ENCODE data around the gene WWC1.

WWC1 gene

GRCh38 chr5:168443950-168444700 is 152.7 kb downstream of the WWC1 start:
- no peak for DNase-seq (ENCODE audit: low read depth in 2 of 2)

GRCh38 chr5:168446983-168447619 is 155.7 kb downstream of the WWC1 start:
- DNase-seq (ENCODE audit: low read depth in 2 of 2), result no peak

DNA sequence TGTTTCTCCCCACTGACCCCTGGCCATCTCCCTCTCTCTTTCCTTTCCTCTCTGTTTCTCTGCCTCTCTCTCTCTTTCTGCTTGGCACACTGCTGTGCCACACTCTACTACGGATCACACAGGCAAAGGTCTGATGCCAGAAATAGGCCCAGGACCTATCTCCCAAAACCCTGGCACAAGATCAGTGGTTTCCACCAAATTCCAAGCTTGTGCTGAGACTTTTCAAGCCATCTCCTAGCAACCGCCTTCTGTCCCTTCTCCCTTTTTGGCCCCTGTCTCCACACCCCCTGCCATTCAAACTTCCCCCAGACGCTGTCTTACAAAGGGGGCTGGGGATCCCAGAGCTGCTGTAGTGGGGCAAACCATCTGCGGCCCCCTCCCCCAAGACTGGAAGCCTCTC is 156.4 kb downstream of the WWC1 start:
- DNase-seq (ENCODE audit: low read depth in 2 of 2), result no peak

DNA sequence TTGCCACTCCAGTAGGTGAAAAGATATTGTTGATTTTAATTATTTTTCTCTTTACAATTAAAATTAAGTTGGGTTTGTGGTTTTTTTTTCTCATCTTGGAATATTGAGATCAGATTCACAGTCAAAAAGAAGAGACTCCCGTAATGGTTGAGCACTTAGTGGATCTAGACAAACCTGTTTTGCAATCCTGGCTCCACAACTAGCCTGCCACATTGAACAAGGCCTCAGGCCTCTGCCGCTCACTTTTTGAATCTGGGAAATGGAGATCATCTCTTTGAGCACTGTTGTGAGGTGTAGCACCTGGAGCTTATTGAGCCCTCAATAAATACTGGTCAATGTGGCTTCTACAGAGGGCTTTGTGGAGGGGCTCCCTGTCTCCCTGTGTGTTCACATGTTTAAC is 157.7 kb downstream of the WWC1 start:
- no peak for DNase-seq (ENCODE audit: low read depth in 2 of 2)

DNA sequence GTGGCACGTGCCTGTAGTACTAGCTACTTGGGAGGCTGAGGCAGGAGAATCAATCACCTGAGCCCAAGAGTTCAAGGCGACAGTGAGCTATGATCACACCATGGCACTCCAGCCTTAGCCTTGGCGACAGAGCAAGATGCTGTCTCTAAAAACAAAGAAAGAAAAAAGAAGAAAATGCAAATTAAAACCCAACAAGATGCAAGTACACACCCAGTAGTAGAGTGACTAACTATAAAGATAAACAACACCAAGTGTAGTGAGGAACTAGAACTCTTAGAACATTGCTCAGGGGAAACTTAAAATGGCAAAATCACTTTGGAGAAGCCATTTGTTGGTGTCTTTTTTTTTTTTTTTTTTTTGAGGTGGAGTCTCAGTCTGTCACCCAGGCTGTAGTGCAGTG is 160.1 kb downstream of the WWC1 start:
- no peak for DNase-seq (ENCODE audit: low read depth in 2 of 2)

DNA sequence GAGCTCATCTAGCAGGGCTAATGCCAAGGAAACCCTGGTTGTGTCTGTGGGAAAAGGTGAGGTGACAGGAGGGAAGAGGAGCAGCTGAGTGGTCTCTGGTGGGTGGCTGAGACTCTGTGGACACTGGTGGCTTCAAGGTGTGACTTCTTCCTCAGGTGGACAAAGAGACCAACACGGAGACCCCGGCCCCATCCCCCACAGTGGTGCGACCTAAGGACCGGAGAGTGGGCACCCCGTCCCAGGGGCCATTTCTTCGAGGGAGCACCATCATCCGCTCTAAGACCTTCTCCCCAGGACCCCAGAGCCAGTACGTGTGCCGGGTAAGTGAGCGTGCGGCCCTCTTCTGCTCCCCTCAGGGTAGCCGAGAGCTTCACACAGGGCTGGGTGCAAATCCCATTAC is 163.8 kb downstream of the WWC1 start:
- DNase-seq (ENCODE audit: low read depth in 2 of 2), result no peak

GRCh38 chr5:168457542-168457941 is 166.1 kb downstream of the WWC1 start:
- no peak for DNase-seq (ENCODE audit: low read depth in 2 of 2)

- no peak for DNase-seq (ENCODE audit: low read depth in 2 of 2)
Observed at GRCh38 chr5:168460606-168461005, 169.2 kb downstream of the WWC1 start.

DNA sequence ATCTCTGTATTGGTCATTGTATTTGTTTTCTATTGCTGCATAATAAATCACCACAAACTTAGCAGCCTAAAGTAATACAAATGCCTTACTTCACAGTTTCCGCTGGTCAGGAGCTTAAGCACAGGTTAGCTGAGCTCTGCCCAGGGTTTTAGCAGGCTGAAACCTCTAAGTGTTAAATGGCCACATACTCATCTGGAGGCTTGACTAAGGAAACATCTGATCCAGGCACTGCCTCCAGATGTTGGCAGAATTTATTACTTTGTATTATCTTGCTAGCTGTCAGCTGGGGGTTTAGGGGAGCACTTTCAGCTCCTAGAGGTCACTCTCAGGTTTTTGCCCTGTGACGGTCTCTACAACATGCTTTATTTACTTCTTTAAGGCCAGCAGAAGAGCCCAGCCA is 171.6 kb downstream of the WWC1 start:
- DNase-seq (ENCODE audit: low read depth in 2 of 2), result no peak

DNA sequence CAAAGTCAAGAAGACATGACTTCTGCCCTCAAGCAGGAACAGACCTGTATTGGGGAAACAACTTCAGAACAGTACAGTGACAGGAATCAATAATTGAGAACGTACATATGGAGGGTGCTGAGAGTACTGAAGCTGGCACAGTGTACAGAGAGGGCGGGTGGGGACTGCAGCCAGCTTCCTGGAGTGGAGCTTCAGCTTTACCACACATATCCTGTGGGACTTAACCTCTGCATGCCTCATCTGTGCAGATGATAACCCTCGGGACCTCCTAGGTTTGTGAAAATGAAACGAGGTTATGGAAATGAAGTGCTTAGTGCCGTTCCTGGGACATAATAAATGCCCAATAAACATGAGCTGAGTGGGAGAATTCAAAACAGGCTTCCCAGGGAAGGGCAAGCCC is 172.8 kb downstream of the WWC1 start:
- no peak for DNase-seq (ENCODE audit: low read depth in 2 of 2)

DNA sequence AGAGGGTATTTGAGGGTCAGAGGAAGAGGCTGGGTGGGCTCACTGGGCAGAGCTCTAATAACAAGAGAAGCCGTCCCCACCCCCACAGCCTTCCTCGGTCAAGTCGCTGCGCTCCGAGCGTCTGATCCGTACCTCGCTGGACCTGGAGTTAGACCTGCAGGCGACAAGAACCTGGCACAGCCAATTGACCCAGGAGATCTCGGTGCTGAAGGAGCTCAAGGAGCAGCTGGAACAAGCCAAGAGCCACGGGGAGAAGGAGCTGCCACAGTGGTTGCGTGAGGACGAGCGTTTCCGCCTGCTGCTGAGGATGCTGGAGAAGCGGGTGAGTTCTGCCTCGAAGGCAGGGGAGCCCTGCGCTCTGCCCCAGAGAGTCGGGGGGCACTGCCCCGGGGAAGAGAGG is 173.2 kb downstream of the WWC1 start:
- DNase-seq (ENCODE audit: low read depth in 2 of 2), result no peak

GRCh38 chr5:168467755-168468330 is 176.4 kb downstream of the WWC1 start:
- no peak for DNase-seq (ENCODE audit: low read depth in 2 of 2)

DNA sequence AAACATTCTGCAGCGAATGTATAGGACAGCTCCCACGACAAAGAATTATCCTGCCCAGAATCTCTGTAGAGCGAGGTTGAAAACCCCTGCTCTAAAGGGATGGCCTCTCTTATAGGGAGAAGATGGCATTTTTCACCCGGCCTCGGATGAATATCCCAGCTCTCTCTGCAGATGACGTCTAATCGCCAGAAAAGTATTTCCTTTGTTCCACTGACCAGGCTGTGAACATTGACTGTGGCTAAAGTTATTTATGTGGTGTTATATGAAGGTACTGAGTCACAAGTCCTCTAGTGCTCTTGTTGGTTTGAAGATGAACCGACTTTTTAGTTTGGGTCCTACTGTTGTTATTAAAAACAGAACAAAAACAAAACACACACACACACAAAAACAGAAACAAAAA is 177.4 kb downstream of the WWC1 start:
- no peak for DNase-seq (ENCODE audit: low read depth in 2 of 2)

DNA sequence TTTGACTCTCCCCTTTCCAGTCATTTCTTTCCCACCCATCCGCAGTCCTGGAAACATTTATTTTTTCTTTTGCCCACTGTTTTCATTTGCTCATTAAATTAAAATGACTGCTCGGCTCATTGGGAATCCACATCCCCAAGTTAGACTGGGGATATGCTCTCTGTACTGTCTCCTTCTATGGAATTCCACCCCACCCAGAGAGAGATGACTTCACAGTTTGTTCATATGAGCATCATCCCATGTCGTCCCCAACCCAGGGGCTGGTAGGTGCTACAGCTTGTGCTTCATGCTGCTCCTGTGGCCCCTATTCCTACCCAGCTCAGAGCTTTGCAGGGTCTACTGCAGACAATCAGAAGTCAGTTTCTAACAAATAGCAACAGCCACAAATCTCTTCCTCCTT is 178.4 kb downstream of the WWC1 start:
- DNase-seq (ENCODE audit: low read depth in 2 of 2), result no peak

DNA sequence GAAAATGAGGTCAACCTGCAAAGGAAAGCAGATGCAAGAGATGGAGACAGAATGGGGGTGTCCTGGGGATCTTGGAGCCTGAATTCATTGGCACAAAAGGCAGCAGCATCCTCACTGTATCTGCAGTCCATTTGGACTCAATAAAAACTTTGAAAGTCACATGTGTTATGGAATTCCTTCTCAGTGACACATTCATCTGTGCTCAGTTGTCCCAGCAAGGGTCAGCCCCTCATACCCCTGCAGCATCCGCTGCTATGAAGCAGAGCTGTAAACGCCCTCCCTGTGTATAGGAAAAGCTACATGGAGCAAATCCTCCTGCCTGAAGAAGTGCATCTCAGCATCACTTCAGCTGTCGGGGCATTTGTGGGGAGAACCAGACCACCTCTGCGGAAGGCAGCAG is 180.3 kb downstream of the WWC1 start:
- no peak for DNase-seq (ENCODE audit: low read depth in 2 of 2)

GRCh38 chr5:168472329-168472728 is 180.9 kb downstream of the WWC1 start:
- no peak for DNase-seq (ENCODE audit: low read depth in 2 of 2)

DNA sequence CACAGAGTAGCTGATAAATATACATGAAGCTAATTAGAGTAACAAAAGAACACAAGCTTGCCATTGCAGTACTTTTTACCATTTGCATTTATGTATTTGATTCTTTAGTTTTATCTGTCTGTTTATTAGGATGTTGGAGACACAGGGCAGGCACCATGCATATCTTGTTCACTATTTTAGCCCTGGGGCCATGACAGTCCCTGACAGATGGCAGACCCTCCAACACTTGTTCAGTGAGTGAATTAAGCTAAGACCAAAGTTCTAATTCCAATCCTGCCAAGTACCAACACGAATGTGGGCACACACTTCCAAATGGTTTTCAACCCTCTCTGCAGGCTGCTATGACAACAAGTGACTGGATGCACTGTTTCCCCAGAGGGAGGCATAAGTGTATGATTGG is 182.9 kb downstream of the WWC1 start:
- DNase-seq (ENCODE audit: low read depth in 2 of 2), result no peak

- no peak for DNase-seq (ENCODE audit: low read depth in 2 of 2)
Observed at GRCh38 chr5:168477060-168477459, 185.6 kb downstream of the WWC1 start.

- DNase-seq (ENCODE audit: low read depth in 2 of 2), result no peak
Observed at GRCh38 chr5:168479166-168479565, 187.7 kb downstream of the WWC1 start.

DNA sequence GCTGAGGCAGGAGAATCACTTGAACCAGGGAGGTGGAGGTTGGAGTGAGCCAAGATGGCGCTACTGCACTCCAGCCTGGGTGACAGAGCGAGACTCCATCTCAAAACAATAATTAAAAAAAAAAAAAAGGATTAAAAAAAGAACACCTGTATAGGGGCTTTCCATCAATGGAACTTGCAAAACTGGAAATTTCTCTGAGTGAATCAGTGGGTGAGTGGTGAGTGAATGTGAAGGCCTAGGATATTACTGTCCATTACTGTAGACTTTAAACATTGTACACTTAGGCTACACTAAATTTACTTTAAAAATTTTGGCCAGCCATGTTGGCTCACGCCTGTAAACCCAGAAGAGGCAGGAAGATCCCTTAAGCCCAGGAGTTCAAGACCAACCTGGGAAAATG is 189.2 kb downstream of the WWC1 start:
- DNase-seq (ENCODE audit: low read depth in 2 of 2), result no peak

DNA sequence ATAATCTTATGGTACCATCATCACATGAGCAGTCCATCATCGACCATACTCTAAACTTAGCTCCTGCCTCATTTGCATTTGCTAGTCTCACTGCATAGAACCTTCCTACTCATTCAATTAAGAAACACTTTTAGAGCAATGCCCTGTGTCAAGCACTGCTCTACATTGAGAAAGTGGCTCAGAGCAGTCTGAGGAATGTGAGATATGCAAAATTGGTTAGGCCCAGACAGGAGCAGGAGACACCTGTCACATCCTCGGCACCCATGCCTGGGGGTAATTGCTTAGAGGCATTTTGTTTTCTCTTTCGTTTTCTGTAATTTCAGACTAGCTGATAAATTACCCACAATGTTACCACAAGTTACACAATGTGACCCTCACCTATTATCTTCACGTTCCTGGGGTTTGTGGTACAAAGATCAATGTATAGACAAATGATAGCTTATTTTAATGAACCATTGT is 189.9 kb downstream of the WWC1 start:
- no peak for DNase-seq (ENCODE audit: low read depth in 2 of 2)

GRCh38 chr5:168482361-168482760 is 190.9 kb downstream of the WWC1 start:
- DNase-seq (ENCODE audit: low read depth in 2 of 2), result no peak

DNA sequence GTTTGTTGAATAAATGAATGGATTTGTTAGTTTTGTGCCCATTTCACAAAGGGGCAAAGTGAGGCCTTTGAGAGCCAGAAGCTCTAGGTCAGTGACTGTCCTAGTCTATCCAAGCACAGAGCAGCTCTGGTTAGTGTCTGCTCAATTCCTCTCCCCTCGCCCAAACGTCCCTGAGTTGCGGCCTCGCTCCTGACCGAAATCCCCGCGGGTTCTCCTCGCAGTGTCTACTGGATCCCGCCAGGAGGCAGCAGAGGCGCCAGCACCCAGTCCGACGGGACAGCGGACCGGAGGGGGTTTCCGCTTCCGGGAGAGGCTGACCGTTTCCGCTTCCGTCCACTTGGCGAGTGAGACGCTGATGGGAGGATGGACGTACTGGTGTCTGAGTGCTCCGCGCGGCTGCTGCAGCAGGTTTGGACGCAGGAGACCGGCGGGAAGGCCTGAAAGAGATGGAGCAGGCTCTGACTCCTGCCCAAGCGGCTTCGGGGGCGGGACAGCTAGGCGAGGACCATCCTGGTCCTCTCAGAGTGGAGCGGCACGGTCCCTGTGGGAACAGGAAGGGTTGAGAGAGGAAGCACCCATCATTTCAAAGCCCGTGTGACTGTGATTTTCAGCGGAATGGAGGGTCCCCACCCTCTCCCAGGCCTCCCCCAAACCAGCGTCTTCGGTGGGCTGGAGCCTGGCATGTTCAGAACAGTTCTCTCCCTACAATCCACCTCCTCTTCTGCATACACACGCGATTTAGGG is 194.9 kb downstream of the WWC1 start, which contains the start of gene RARS1:
Gene RARS1 (plus strand): TSS at position 336 of the 744 bp plus-strand sequence. CDS start 28 bp downstream, at position 364.
- peak; percentile 84 to 92 for DNase-seq (ENCODE audit: low read depth in 2 of 2)
